B cell (primary cell): ENCODE data around the gene ROR2.

Experiments used
- CTCF ChIP-seq: fragments of 200-600 bp; IDR thresholded peaks from one replicate; pipeline ENCODE4 v1.8.0; 2022; ENCODE audit warnings: antibody characterized with exemption, mild to moderate bottlenecking
- EZH2 ChIP-seq: IDR thresholded peaks from 2 replicates; pipeline ENCODE4 v1.6.1; 2012; ENCODE audit warnings: borderline replicate concordance, low read depth, mild to moderate bottlenecking, moderate library complexity, low read length; ENCODE audit not compliant: insufficient read depth, poor library complexity, severe bottlenecking

- TF ChIP-seq CTCF (no peak), EZH2 (no peak)
These were observed 49.2 kb downstream of the ROR2 start for GRCh38 chr9:91900797-91901177.
